SK-N-SH treated with all-trans-retinoic acid at 6 μM for 48 hours (cell line): ENCODE measurements around the gene SRMS.

Source experiments
- BACH2 ChIP-seq: fragments of 250-450 bp; sonication (Bioruptor Pico); IDR thresholded peaks from 2 replicates; pipeline ENCODE4 v1.9.0; 2021; ENCODE audit warnings: mild to moderate bottlenecking, borderline replicate concordance
- CSRNP3 ChIP-seq: fragments of 250-450 bp; sonication (Bioruptor Pico); IDR thresholded peaks from 2 replicates; pipeline ENCODE4 v1.5.1; 2021; ENCODE audit warnings: mild to moderate bottlenecking, moderate library complexity
- ESRRG ChIP-seq: fragments of 250-450 bp; sonication (Bioruptor Pico); IDR thresholded peaks from 2 replicates; pipeline ENCODE4 v1.6.1; 2021; ENCODE audit warnings: mild to moderate bottlenecking
- PPARA ChIP-seq: fragments of 250-450 bp; sonication (Bioruptor Pico); IDR thresholded peaks from 2 replicates; pipeline ENCODE4 v1.5.0; 2020; ENCODE audit warnings: mild to moderate bottlenecking, borderline replicate concordance
- RARB ChIP-seq: fragments of 250-450 bp; sonication (Bioruptor Pico); IDR thresholded peaks from 2 replicates; pipeline ENCODE4 v1.8.0; 2021; ENCODE audit warnings: mild to moderate bottlenecking, moderate library complexity
- SNAI2 ChIP-seq: fragments of 250-450 bp; sonication (Bioruptor Pico); IDR thresholded peaks from 2 replicates; pipeline ENCODE4 v1.5.0; 2020; ENCODE audit warnings: mild to moderate bottlenecking, moderate library complexity
- TCF4 ChIP-seq: fragments of 250-450 bp; sonication (Bioruptor Pico); IDR thresholded peaks from 2 replicates; pipeline ENCODE4 v1.8.0; 2021; ENCODE audit warnings: mild to moderate bottlenecking, moderate library complexity, borderline replicate concordance
- TSHZ2 ChIP-seq: fragments of 250-450 bp; sonication (Bioruptor Pico); IDR thresholded peaks from 2 replicates; pipeline ENCODE4 v1.5.0; 2020; ENCODE audit warnings: mild to moderate bottlenecking, moderate library complexity
- ZFP3 ChIP-seq: fragments of 250-450 bp; sonication (Bioruptor Pico); IDR thresholded peaks from 2 replicates; pipeline ENCODE4 v1.5.0; 2020; ENCODE audit warnings: mild to moderate bottlenecking, moderate library complexity
- ZFP30 ChIP-seq: fragments of 450-650 bp; formaldehyde crosslinking; IDR thresholded peaks from 2 replicates; pipeline ENCODE4 v1.5.0; 2022; ENCODE audit warnings: mild to moderate bottlenecking, moderate library complexity
- ZNF565 ChIP-seq: fragments of 450-650 bp; formaldehyde crosslinking; conservative IDR thresholded peaks from 2 replicates; pipeline ENCODE4 v1.5.0; 2020; ENCODE audit warnings: low read depth, mild to moderate bottlenecking, moderate library complexity
- ZNF70 ChIP-seq: fragments of 450-650 bp; formaldehyde crosslinking; IDR thresholded peaks from 2 replicates; pipeline ENCODE4 v1.5.0; 2020; ENCODE audit warnings: mild to moderate bottlenecking, moderate library complexity
- TF ChIP-seq, protein P1 (sequence below): fragments of 250-450 bp; sonication (Bioruptor Pico); IDR thresholded peaks from 2 replicates; pipeline ENCODE4 v1.8.0; 2020; ENCODE audit warnings: mild to moderate bottlenecking, moderate library complexity, borderline replicate concordance

GRCh38 chr20:63522091-63522868, 25.3 kb downstream of the SRMS start:
- TF ChIP-seq ZFP3 (no peak), RARB (CRISPR knock-in tag) (no peak), PPARA (CRISPR knock-in tag) (no peak), CSRNP3 (CRISPR knock-in tag) (no peak), ZFP30 (CRISPR knock-in tag) (no peak), ESRRG (CRISPR knock-in tag) (no peak), ZNF565 (CRISPR knock-in tag) (no peak), BACH2 (CRISPR knock-in tag) (no peak), SNAI2 (CRISPR knock-in tag) (no peak), TSHZ2 (no peak), TCF4 (CRISPR knock-in tag) (no peak), ZNF70 (CRISPR knock-in tag) (no peak)
- TF ChIP-seq, protein P1, sequence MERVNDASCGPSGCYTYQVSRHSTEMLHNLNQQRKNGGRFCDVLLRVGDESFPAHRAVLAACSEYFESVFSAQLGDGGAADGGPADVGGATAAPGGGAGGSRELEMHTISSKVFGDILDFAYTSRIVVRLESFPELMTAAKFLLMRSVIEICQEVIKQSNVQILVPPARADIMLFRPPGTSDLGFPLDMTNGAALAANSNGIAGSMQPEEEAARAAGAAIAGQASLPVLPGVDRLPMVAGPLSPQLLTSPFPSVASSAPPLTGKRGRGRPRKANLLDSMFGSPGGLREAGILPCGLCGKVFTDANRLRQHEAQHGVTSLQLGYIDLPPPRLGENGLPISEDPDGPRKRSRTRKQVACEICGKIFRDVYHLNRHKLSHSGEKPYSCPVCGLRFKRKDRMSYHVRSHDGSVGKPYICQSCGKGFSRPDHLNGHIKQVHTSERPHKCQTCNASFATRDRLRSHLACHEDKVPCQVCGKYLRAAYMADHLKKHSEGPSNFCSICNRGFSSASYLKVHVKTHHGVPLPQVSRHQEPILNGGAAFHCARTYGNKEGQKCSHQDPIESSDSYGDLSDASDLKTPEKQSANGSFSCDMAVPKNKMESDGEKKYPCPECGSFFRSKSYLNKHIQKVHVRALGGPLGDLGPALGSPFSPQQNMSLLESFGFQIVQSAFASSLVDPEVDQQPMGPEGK (CRISPR knock-in tag), result no peak
